IMR-90 (cell line): ENCODE measurements around the gene FAM76B. TPM values are rescaled to one million over a fixed set of nuclear protein-coding genes. Genes with fewer than 3 reads are reported as not detected.

Experiments used
- ATAC-seq: fragments of 200-7000 bp; cut with Tn5 transposase; 2 replicates; pipeline ENCODE4 v1.9.1; 2020; ENCODE audit warnings: low read depth, mild to moderate bottlenecking, moderate library complexity
- BruUV-seq: library from RNA; stranded (reverse); fragments of 400-500 nt; replicated peaks from 2 replicates; lab custom pipeline; 2021; lab: Mats Ljungman, UMichigan
- CTCF ChIA-PET: fragments of 300-600 bp; formaldehyde crosslinking; extraction: SDS; loops from one replicate; lab custom pipeline; 2021; ENCODE audit warnings: antibody characterized with exemption; lab: Yijun Ruan, JAX
- POLR2A ChIA-PET: fragments of 300-600 bp; sonication (Branson Sonifier 250); formaldehyde crosslinking; loops from one replicate; lab custom pipeline; 2022; ENCODE audit warnings: antibody characterized with exemption; ENCODE audit not compliant: unreplicated experiment; lab: Charles Lee
- DNase-seq: peaks from one replicate; pipeline ENCODE4 v3.0.0; 2013
- H2AFZ ChIP-seq: replicated peaks from 2 replicates; pipeline ENCODE3; 2013; ENCODE audit warnings: low read length, mild to moderate bottlenecking; ENCODE audit not compliant: poor library complexity
- H2AK5ac ChIP-seq: 2 replicates; pipeline ENCODE4 v1.6.1; 2013; ENCODE audit warnings: low read depth, low read length, inconsistent platforms
- H2AK9ac ChIP-seq: replicated peaks from 2 replicates; pipeline ENCODE3; 2013; ENCODE audit warnings: mild to moderate bottlenecking, low read depth, low read length, moderate library complexity; ENCODE audit not compliant: poor library complexity
- H2BK120ac ChIP-seq: 2 replicates; pipeline ENCODE4 v1.6.1; 2013; ENCODE audit warnings: low read depth, low read length, inconsistent platforms
- H2BK15ac ChIP-seq: 3 replicates; pipeline ENCODE4 v1.6.1; 2013; ENCODE audit warnings: low read depth, low read length, inconsistent platforms
- H2BK20ac ChIP-seq: 2 replicates; pipeline ENCODE4 v1.6.1; 2013; ENCODE audit warnings: low read depth, mild to moderate bottlenecking, inconsistent platforms, low read length, moderate library complexity
- H2BK5ac ChIP-seq: 2 replicates; pipeline ENCODE4 v1.6.1; 2013; ENCODE audit warnings: mild to moderate bottlenecking, low read depth, low read length, inconsistent platforms; ENCODE audit not compliant: poor library complexity, severe bottlenecking
- H3K14ac ChIP-seq: replicated peaks from 2 replicates; pipeline ENCODE4 v1.6.1; 2013; ENCODE audit warnings: low read depth, low read length, inconsistent platforms
- H3K18ac ChIP-seq: 2 replicates; pipeline ENCODE4 v1.6.1; 2013; ENCODE audit warnings: low read depth, low read length, control low read depth
- H3K23ac ChIP-seq: 2 replicates; pipeline ENCODE4 v1.6.1; 2013; ENCODE audit warnings: low read depth, low read length, inconsistent platforms
- H3K27ac ChIP-seq: 2 replicates; pipeline ENCODE4 v1.5.1; 2013; ENCODE audit warnings: mild to moderate bottlenecking, control low read depth, low read length; ENCODE audit not compliant: insufficient read depth
- H3K27me3 ChIP-seq: 2 replicates; pipeline ENCODE4 v1.6.1; 2013; ENCODE audit warnings: low read length; ENCODE audit not compliant: control insufficient read depth, insufficient read depth
- H3K36me3 ChIP-seq: 2 replicates; pipeline ENCODE4 v1.6.1; 2013; ENCODE audit warnings: low read length, mixed read lengths; ENCODE audit not compliant: control insufficient read depth, insufficient read depth
- H3K4ac ChIP-seq: 2 replicates; pipeline ENCODE4 v1.6.1; 2013; ENCODE audit warnings: low read depth, low read length, inconsistent platforms
- H3K4me1 ChIP-seq: 2 replicates; pipeline ENCODE4 v1.6.1; 2013; ENCODE audit warnings: low read length, mixed read lengths; ENCODE audit not compliant: control insufficient read depth, insufficient read depth
- H3K4me2 ChIP-seq: 2 replicates; pipeline ENCODE4 v1.6.1; 2013; ENCODE audit warnings: low read depth, mild to moderate bottlenecking, control low read depth, low read length, moderate library complexity
- H3K4me3 ChIP-seq: 2 replicates; pipeline ENCODE4 v1.5.1; 2013; ENCODE audit warnings: low read depth, mild to moderate bottlenecking, control low read depth, low read length, moderate library complexity; ENCODE audit not compliant: insufficient read depth
- H3K56ac ChIP-seq: 2 replicates; pipeline ENCODE4 v1.6.1; 2013; ENCODE audit warnings: low read length, inconsistent platforms; ENCODE audit not compliant: insufficient read depth; ENCODE audit errors: extremely low read depth
- H3K79me1 ChIP-seq, 2 experiments: 2 replicates each; pipeline ENCODE4 v1.6.1; 2013; ENCODE audit warnings: low read length in 2 of 2, inconsistent platforms in 1 of 2, low read depth in 1 of 2
- H3K9ac ChIP-seq: 2 replicates; pipeline ENCODE4 v1.6.1; 2013; ENCODE audit warnings: low read depth, low read length, control low read depth
- H3K9me1 ChIP-seq: 2 replicates; pipeline ENCODE4 v1.6.1; 2013; ENCODE audit warnings: low read length, inconsistent platforms; ENCODE audit not compliant: insufficient read depth
- H3K9me3 ChIP-seq: 2 replicates; pipeline ENCODE4 v1.6.1; 2013; ENCODE audit warnings: low read length; ENCODE audit not compliant: control insufficient read depth, insufficient read depth
- H4K20me1 ChIP-seq: 2 replicates; pipeline ENCODE4 v1.6.1; 2013; ENCODE audit warnings: low read length, inconsistent platforms; ENCODE audit not compliant: insufficient read depth
- H4K5ac ChIP-seq: 2 replicates; pipeline ENCODE4 v1.6.1; 2013; ENCODE audit warnings: mild to moderate bottlenecking, low read depth, low read length, control low read depth
- H4K8ac ChIP-seq, 2 experiments: 2 replicates each; pipeline ENCODE4 v1.6.1; 2013; ENCODE audit warnings: low read depth in 2 of 2, low read length in 2 of 2, control low read depth in 1 of 2, inconsistent platforms in 1 of 2
- H4K91ac ChIP-seq: 2 replicates; pipeline ENCODE4 v1.6.1; 2013; ENCODE audit warnings: low read depth, low read length, inconsistent platforms; ENCODE audit not compliant: insufficient read depth
- MAZ ChIP-seq: IDR thresholded peaks from 2 replicates; pipeline ENCODE4 v1.6.1; 2012; ENCODE audit warnings: low read depth, mild to moderate bottlenecking, low read length, improper control_type of control experiment, moderate library complexity, borderline replicate concordance
- USF2 ChIP-seq: fragments of 150-350 bp; IDR thresholded peaks from 2 replicates; pipeline ENCODE4 v1.6.1; 2017; ENCODE audit warnings: mild to moderate bottlenecking, antibody characterized with exemption, low read length, low read depth
- WGBS, 2 experiments: methylation state at CpG; one replicate each; pipeline versions ENCODE4 v1.1.5 to v1.1.7; 2013; ENCODE audit warnings: missing lambda C conversion rate in 2 of 2; ENCODE audit not compliant: insufficient read length in 1 of 2; ENCODE audit errors: extremely low coverage in 2 of 2; 5-methylcytosine and 5-hydroxymethylcytosine counted together
- dilution Hi-C: fragments of 300-500 bp; cut with HindIII; formaldehyde crosslinking; loops from one replicate; pipeline ENCODE4 v1.14.3; 2018; ENCODE audit warnings: low sequenced_read_pairs; ENCODE audit not compliant: unreplicated experiment
- in situ Hi-C: fragments of 300-500 bp; cut with MboI; formaldehyde crosslinking; loops from 3 replicates; pipeline ENCODE4 v1.14.3; 2019; ENCODE audit warnings: low sequenced_read_pairs, inconsistent platforms, mixed read lengths
- intact Hi-C: fragments of 100-400 bp; cut with micrococcal nuclease; formaldehyde crosslinking; loops from 2 replicates; pipeline ENCODE4 v1.10.0; 2022
- polyA plus RNA-seq, 3 experiments: library from polyadenylated mRNA; depleted of rRNA; stranded (reverse); fragments of >200 nt; gene quantifications; 2 replicates each; pipeline ENCODE4 v1.2.3, GENCODE V29; 2012; ENCODE audit warnings: low replicate concordance in 1 of 3
- total RNA-seq: library from RNA; depleted of rRNA; stranded (reverse); fragments of >200 nt; gene quantifications from 2 replicates; pipeline ENCODE4 v1.2.3, GENCODE V29; 2012
- TF ChIP-seq, protein P1 (sequence below): conservative IDR thresholded peaks from 2 replicates; pipeline ENCODE4 v1.5.1; 2012; ENCODE audit warnings: mild to moderate bottlenecking, low read depth, low read length, improper control_type of control experiment

FAM76B gene
- total and polyA plus RNA-seq, 2 of the 4 experiments (the other 2 are of a cell fraction): 12.7 to 14.3 TPM

GRCh38 chr11:95768521-95768920, 21.1 kb downstream of the FAM76B start:
- Histone ChIP-seq H3K36me3 (no peaks in the 10 kb centered on the region), H3K27ac (no peak overlapping the region), H2AK9ac (no peak overlapping the region), H3K9me1 (no peaks in the 10 kb centered on the region; the same call in 1 of the 2 replicates), H3K18ac (no peak overlapping the region), H2AK5ac (no peak overlapping the region), H3K23ac (no peak overlapping the region), H3K27me3 (no peaks in the 10 kb centered on the region), H2BK5ac (no peak overlapping the region), H3K79me1 (0 out of 4 replicates have a peak, but pooled peaks cover 0 to 3% of the 10 kb centered on the region in 2 experiments), H3K4ac (no peak overlapping the region), H3K9ac (no peak overlapping the region), H2BK20ac (no peak overlapping the region), H3K4me2 (no peak overlapping the region), H3K56ac (no peak overlapping the region), H2BK120ac (no peak overlapping the region), H3K14ac (no peak overlapping the region), H3K9me3 (no peaks in the 10 kb centered on the region), H4K20me1 (no peaks in the 10 kb centered on the region), H4K8ac (no peak overlapping the region), H4K5ac (no peak overlapping the region), H2AFZ (no peak overlapping the region), H3K4me1 (peaks cover 2% of the 10 kb centered on the region; the same call in 1 of the 2 replicates), H4K91ac (no peak overlapping the region), H3K4me3 (no peak overlapping the region), H2BK15ac (no peak overlapping the region)
- dilution Hi-C loops: no loop called here
- intact Hi-C loops: loop anchor here (10.0 kb wide), 1 partner anchor 1144 kb away; no protein-coding TSS in a partner anchor
- ChIA-PET CTCF (interaction anchor here (0.6 kb wide), 1 partner anchor 1153 kb away, joined by 6 read pairs; no protein-coding TSS in a partner anchor), POLR2A (interaction anchor here (0.6 kb wide), 1 partner anchor 615 kb away, joined by 6 read pairs; no protein-coding TSS in a partner anchor)
- in situ Hi-C loops: loop anchor here (25.0 kb wide), 1 partner anchor 1156 kb away; no protein-coding TSS in a partner anchor
- TF ChIP-seq USF2 (no peak), MAZ (no peak)
- TF ChIP-seq, protein P1, sequence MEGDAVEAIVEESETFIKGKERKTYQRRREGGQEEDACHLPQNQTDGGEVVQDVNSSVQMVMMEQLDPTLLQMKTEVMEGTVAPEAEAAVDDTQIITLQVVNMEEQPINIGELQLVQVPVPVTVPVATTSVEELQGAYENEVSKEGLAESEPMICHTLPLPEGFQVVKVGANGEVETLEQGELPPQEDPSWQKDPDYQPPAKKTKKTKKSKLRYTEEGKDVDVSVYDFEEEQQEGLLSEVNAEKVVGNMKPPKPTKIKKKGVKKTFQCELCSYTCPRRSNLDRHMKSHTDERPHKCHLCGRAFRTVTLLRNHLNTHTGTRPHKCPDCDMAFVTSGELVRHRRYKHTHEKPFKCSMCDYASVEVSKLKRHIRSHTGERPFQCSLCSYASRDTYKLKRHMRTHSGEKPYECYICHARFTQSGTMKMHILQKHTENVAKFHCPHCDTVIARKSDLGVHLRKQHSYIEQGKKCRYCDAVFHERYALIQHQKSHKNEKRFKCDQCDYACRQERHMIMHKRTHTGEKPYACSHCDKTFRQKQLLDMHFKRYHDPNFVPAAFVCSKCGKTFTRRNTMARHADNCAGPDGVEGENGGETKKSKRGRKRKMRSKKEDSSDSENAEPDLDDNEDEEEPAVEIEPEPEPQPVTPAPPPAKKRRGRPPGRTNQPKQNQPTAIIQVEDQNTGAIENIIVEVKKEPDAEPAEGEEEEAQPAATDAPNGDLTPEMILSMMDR: no peak
- WGBS, 2 experiments: no CpG with 5 or more reads among the region's 2 CpGs
- peak; percentile 9 for DNase-seq
- peak; percentile 47 for ATAC-seq
- BruUV-seq: no TSS peak
